HEK293T (cell line): ENCODE results near the gene FARP2.

Source experiments
- ARNT ChIP-seq: fragments of 450-650 bp; IDR thresholded peaks from 2 replicates; pipeline ENCODE4 v1.6.1; 2017; ENCODE audit warnings: mild to moderate bottlenecking
- BHLHE40 ChIP-seq: fragments of 450-650 bp; IDR thresholded peaks from 2 replicates; pipeline ENCODE4 v1.6.1; 2016; ENCODE audit warnings: mild to moderate bottlenecking, moderate library complexity, borderline replicate concordance
- CTBP1 ChIP-seq: fragments of 450-650 bp; IDR thresholded peaks from 2 replicates; pipeline ENCODE4 v1.6.1; 2016; ENCODE audit warnings: borderline replicate concordance
- ELF4 ChIP-seq: fragments of 450-650 bp; IDR thresholded peaks from 2 replicates; pipeline ENCODE4 v1.6.1; 2017; ENCODE audit warnings: antibody characterized with exemption
- FOXA1 ChIP-seq: fragments of 450-650 bp; IDR thresholded peaks from 2 replicates; pipeline ENCODE4 v1.6.1; 2016; ENCODE audit warnings: mild to moderate bottlenecking
- FOXK2 ChIP-seq: fragments of 450-650 bp; IDR thresholded peaks from 2 replicates; pipeline ENCODE4 v1.6.1; 2016; ENCODE audit warnings: mild to moderate bottlenecking
- FOXM1 ChIP-seq: fragments of 450-650 bp; IDR thresholded peaks from 2 replicates; pipeline ENCODE4 v1.6.1; 2017; ENCODE audit warnings: mild to moderate bottlenecking, borderline replicate concordance
- HDGF ChIP-seq: fragments of 450-650 bp; IDR thresholded peaks from 2 replicates; pipeline ENCODE4 v1.6.1; 2017; ENCODE audit warnings: antibody characterized with exemption, borderline replicate concordance
- L3MBTL2 ChIP-seq: fragments of 450-650 bp; conservative IDR thresholded peaks from 2 replicates; pipeline ENCODE4 v1.6.1; 2016; ENCODE audit warnings: mild to moderate bottlenecking
- NFRKB ChIP-seq: fragments of 450-650 bp; IDR thresholded peaks from 2 replicates; pipeline ENCODE4 v1.6.1; 2016; ENCODE audit warnings: mild to moderate bottlenecking, moderate library complexity
- SP1 ChIP-seq: fragments of 450-650 bp; IDR thresholded peaks from 2 replicates; pipeline ENCODE4 v1.6.1; 2017
- SUZ12 ChIP-seq: fragments of 450-650 bp; IDR thresholded peaks from 2 replicates; pipeline ENCODE4 v1.6.1; 2016; ENCODE audit warnings: mild to moderate bottlenecking
- TF ChIP-seq, protein P1 (sequence below): fragments of 450-650 bp; IDR thresholded peaks from 2 replicates; pipeline ENCODE4 v1.6.1; 2016

DNA sequence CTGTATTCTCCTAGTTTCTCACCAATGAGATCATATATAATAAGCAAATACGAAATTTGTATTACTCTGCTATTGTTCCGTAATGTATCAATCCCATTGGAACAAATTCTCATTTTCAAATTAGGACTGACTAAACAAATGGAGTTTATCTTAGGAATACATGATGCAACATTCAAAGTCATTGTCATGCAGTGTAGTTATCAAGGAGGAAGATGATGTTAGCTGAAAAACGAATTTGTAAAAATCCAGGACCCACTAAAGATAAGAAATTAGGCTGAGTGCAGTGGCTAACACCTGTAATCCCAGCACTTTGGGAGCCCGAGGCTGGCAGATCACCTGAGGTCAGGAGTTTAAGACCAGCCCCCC, 25.5 kb upstream of the FARP2 start:
- TF ChIP-seq SUZ12: no peak
- no peak for TF ChIP-seq L3MBTL2
- no peak for TF ChIP-seq ELF4
- TF ChIP-seq FOXK2: no peak
- TF ChIP-seq SP1: no peak
- TF ChIP-seq FOXA1: no peak
- no peak for TF ChIP-seq HDGF
- no peak for TF ChIP-seq BHLHE40
- no peak for TF ChIP-seq NFRKB
- TF ChIP-seq CTBP1: no peak
- TF ChIP-seq, protein P1, sequence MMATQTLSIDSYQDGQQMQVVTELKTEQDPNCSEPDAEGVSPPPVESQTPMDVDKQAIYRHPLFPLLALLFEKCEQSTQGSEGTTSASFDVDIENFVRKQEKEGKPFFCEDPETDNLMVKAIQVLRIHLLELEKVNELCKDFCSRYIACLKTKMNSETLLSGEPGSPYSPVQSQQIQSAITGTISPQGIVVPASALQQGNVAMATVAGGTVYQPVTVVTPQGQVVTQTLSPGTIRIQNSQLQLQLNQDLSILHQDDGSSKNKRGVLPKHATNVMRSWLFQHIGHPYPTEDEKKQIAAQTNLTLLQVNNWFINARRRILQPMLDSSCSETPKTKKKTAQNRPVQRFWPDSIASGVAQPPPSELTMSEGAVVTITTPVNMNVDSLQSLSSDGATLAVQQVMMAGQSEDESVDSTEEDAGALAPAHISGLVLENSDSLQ: no peak
- TF ChIP-seq FOXM1: no peak
- TF ChIP-seq ARNT: no peak
